Stimulated activated CD4-positive, alpha-beta T cell treated with anti-CD3 and anti-CD28 coated beads, Interleukin-1b, Interleukin-23, amount 100 ng/mL, for 1 hour (primary cell): ENCODE data around the gene PWWP2A.
"Not testable (repeated sequence)": the region's sequence is repeated elsewhere in the genome, so short reads cannot be mapped to it uniquely, and the experiment has no call there.

ENCODE experiments used
- DNase-seq, 2 donors: peaks; one replicate each; pipeline ENCODE4 v3.0.0-alpha.2; 2020; ENCODE audit warnings: low read depth in 2 of 2

Gene PWWP2A, protein sequence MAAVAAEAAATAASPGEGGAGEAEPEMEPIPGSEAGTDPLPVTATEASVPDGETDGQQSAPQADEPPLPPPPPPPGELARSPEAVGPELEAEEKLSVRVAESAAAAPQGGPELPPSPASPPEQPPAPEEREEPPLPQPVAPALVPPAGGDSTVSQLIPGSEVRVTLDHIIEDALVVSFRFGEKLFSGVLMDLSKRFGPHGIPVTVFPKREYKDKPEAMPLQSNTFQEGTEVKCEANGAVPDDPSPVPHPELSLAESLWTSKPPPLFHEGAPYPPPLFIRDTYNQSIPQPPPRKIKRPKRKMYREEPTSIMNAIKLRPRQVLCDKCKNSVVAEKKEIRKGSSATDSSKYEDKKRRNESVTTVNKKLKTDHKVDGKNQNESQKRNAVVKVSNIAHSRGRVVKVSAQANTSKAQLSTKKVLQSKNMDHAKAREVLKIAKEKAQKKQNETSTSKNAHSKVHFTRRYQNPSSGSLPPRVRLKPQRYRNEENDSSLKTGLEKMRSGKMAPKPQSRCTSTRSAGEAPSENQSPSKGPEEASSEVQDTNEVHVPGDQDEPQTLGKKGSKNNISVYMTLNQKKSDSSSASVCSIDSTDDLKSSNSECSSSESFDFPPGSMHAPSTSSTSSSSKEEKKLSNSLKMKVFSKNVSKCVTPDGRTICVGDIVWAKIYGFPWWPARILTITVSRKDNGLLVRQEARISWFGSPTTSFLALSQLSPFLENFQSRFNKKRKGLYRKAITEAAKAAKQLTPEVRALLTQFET

DNA sequence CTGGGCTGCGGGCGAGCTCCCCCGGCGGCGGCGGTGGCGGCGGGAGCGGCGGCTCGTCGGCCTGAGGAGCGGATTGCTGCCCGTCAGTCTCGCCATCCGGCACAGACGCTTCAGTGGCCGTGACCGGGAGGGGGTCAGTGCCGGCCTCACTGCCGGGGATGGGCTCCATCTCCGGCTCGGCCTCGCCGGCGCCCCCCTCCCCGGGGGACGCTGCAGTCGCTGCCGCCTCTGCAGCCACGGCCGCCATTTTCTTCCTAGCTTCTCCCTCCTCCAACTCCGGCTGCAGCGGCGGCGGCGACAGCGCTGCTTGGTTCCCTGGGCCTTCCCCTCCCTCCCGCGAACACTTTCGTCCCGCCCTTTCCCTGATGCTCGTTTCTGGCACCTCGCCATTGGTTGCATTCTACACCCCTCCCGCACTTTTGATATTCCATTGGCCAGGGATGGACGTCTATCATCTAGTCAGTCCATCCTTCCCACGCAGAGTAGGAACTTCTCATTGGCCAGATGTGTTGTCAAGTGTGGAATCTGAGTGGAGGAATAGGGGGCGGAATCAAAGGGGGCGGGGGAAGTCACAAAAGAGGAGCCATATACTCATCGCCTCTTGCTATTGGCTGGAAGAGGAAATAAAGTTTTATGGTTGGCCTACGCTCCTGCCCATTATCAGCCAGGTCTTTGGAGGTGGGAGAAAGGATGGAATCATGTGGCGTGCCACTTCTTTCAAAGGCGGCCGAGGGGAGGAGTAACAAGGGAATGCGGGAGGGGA lies at the start of gene PWWP2A:
Gene PWWP2A, minus strand, starts transcription at position 309 of the 763 bp plus-strand sequence. Its CDS starts 62 bp downstream, at position 247.
- peak; percentile 86 to 93 for DNase-seq

DNA sequence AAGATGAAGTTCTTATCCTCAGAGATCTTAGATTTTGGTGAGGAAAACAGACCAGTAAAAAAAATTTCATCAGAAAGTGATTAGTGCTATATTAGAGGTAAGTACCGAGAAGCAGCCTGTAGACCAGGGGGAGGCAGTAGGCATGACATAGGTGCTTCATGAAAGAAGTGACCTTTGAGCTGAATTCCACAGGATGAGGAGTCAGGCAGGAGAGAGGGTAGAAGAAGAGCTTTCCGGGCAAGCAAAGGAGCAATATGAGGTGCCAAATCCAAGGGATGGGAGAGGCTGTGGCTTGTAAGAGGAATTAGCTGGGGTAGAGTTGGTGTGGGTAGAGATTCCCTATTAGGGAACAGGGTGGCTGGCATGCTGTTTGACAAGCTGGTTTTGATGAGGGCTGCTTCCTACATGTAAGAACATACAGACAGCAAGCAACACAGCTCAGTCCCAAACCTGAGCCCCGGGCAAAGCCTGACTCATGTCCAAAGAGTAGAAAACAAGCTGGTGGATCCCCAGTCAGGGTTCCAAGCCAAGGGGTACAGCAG lies 48.4 kb upstream of the PWWP2A start:
- DNase-seq, result no peak

DNA sequence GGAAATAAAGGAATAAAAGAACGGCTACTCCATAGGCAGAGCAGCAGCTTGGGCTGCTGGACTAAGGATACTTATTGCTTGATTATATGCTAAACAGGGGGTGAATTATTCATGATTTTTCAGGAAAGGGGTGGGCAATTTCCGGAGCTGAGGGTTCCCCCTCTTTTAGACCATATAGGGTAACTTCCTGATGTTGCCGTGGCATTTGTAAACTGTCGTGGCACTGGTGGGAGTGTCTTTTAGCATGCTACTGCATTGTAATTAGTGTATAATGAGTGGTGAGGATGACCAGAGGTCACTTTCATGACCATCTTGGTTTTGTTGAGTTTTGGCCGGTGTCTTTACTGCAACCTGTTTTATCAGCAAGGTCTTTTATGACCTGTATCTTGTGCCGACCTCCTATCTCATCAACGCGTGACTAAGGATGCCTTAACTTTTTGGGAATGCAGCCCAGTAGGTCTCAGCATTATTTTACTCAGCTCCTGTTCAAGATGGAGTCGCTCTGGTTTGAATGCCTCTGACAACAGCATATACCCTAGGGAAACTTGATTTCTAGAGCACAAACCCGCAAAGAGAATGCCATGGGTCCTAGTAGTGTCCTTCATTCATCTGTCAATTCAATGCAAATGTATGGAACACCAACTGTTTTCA lies 47.8 kb upstream of the PWWP2A start:
- DNase-seq, result no peak

DNA sequence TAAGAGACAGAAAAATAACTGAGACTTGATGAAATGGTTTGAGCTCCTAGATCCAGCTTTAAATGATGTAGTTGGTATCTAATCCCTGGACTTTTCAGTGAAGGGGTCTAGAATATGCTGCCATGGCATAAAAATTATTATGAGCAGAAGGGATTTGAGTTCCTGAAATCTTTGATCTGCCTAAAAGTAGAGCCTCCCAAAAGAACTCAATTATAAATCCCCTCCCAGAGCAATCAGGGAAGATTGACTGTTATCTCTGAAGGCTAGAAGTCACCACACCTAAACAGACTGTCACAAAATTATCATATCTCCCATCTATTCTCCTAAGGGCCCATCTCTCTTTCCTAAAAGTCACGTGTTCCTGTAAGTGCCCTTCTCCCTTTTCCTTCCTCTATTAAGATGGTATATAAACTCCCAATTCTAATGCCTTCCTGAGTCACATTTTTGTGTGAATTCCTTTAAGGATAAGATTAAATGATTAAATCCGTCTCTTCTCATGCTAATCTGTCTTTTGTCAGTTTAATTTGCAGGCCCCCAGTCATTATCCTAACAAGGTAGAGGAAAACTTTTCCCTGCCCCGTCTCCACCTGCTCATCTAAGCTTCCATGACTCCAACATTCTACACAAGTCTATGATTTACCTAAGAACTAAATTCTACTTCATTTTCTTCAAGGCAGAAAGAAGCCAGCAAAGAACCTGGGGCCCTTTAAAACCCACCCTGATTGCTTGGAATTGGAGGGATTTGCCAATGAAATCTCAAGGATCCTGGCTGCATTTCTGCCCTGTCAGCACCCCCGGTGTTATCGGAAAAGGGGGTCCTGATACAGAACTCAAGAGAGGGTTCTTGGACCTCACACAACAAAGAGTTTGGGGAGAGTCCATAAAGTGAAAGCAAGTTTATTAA lies 47.1 kb upstream of the PWWP2A start:
- no peak for DNase-seq

DNA sequence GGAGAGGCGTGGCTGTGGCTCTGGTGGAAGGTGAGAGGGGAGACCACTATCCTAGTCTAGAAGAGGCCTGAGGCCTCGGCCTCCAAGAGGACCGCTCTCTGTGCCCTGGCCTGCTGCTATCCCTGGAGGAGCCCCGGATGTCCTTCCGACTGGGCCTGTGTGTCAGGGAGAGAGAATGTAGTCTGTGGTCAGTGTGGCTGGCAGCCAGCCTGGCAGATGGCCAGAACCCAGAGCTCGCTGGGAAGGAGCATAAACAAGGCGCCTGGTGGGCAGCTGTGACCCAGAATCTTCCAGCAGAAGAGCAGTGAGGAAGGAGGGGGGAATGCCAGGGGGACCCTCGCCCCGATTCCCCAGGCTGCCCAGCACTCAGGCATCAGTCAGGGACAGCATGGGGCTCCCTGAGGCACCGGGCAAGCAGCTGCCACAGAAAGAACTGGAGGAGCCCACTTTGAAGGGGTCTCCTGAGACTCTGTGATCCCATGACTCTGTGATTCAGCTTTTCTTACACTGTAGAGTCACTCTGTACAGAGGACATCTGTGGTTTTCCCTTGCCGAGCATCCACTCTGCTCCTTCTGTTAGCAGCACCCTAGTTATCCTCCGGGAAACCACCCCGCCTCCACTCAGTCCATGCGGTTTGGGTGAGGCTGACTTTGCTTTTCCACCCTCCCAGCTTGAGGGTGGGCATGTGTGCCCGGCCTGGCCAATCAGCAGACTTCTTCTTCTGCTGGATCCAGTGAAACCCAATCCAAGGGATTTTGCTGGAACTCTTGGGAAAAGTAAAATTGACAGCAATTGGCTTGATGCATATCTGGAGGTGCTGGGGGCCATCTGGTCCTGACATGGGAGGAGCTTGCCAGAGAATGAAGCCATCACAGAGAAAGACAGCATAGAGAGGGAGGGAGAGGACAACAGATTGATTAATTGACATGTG lies 46.2 kb upstream of the PWWP2A start:
- no peak for DNase-seq

DNA sequence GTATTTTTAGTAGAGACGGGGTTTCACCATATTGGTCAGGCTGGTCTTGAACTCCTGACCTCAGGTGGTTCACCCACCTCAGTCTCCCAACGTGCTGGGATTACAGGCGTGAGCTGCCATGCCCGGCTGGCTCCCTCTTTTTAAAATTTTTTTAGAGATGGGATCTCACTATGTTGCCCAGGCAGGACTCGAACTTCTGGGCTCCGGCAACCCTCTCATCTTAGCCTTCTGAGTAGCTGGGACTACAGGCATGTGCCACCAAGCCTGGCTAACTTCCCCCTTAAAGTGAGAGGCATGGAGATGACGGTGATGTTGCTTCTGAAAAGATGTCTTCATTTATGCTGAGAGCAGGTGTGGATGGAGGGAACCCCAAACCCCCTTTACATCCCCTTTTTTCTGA lies 43.7 kb upstream of the PWWP2A start:
- DNase-seq, result no peak

DNA sequence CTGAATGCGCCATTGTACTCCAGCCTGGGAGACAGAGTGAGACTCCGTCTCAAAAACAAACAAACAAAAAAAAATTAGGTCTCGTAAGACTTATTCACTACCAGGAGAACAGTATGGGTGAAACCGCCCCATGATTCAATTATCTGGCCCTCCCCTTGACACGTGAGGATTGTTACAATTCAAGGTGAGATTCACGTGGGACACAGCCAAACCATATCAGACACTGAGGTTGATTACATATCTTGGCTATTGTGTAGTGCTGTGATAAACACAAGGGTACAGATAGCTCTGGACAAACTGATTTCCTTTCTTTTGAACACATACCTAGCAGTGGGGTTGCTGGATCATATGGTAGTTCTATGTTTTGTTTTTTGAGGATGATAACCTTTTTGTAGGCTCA lies 42.4 kb upstream of the PWWP2A start:
- DNase-seq, result no peak

DNA sequence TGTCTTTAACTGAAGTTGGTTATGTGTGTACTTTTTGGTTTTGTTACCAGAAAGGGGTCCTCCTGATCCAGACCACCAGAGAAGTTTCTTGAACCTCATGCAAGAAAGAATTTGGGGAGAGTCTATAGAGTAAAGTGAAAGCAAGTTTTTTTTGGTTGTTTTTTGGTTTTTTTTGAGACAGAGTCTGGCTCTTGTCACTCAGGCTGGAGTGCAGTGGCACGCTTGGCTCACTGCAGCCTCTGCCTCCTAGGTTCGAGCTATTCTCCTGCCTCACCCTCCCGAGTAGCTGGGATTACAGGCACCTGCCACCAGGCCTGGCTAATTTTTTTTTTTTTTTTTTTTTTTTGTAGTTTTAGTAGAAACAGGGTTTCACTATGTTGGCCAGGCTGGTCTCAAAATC lies 41.6 kb upstream of the PWWP2A start:
- not testable (repeated sequence) for DNase-seq

DNA sequence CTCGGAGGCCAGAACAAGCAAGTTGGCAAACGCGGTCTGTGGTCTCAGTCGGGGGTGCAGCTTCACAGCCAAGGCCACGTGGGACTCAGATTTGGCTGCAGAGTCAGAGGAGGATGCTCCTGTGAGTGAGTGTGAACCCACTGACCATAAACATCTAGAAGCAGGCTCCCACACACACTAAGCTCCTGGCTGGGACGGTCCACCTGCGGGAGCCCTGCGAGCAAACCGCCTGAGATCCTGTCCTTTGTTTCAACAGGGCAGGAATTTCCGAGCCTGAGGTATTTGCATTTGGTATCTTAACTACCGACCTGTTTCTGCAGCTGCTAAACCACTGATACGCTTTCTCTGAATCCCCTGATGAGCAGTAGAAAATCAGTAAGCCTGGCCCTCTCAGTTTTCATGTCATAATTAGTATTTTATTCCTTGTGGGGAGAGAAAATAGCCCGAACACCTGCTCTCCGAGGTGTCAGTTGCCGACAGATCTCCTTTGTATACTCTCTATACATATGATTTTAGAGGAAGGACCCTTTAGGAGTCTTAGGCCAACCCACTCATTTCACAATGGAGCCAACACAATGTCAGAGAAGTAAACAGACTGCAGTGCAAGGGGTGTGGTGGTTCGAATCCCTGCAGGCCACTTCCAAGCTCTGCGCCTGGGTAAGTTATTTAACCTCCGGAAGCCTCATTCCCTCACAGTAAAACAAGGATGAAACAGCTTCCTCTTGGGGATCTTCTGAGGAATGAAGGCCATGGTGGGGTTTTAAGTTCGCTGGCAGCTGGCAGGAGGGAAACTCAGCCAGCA lies 40.9 kb upstream of the PWWP2A start:
- no peak for DNase-seq

DNA sequence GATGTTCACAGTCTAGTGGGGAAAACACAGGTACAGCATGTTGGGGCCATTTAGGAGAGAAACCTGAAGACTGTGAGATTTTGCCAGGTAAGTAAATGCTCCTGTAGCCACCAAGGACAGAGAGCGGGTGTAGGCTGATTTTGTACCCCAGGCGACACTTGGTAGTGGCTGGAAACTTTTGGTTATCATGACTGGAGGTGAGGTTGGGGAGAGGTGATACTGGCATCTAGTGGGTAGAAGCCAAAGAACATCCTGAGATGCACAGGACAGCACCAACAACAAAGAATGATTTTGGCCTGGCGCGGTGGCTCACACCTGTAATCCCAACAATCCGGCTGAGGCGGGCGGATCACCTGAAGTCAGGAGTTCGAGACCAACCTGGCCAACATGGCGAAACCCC lies 38.8 kb upstream of the PWWP2A start:
- DNase-seq, result no peak

DNA sequence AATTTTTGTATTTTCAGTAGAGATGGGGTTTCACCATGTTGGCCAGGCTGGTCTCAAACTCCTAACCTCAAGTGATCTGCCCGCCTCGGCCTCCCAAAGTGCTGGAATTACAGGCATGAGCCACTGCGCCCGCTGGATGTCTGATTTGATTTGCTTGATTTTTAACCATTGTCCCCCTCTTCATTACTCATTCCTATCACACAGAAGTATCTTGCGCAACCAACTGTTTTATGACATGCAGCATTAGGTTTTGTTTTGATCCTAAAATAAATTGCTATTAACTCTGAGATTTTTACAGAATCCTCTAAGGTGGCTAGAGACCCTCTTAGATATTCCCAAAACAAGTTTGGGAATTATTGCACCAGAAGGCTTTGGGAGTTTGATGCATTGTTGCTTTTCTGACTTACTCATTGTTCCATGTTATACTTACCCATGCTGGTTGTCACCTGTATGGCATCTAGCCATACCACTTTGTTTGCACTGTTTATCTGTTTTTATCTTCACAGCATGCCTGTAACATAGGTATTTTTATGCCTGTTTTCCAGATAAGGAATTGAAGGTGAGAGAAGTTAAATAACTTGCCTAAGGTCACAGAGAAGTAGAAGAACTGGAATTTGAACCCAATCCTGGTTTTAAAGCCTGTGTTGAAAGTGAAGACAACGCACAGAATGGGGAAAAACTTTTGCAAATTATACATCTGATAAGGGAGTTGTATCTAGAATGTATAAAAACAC lies 35.9 kb upstream of the PWWP2A start:
- DNase-seq, result no peak

DNA sequence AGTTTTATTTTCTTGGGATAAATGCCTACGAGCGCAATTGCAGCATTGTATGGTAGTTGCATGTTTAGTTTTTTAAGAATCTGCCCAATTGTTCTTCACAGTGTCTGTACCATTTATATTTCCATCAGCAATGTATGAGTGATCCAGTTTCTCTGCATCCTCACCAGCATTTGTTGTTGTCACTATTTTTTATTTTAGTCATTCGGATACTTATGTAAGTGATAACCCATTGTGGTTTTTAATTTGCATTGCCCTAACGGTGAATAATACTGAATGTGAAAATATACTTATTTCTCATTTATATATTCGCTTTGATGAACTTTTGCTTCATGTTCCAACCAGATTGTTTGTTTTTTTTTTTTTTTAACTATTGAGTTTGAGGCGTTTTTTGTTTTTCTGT lies 33.7 kb upstream of the PWWP2A start:
- no peak for DNase-seq

DNA sequence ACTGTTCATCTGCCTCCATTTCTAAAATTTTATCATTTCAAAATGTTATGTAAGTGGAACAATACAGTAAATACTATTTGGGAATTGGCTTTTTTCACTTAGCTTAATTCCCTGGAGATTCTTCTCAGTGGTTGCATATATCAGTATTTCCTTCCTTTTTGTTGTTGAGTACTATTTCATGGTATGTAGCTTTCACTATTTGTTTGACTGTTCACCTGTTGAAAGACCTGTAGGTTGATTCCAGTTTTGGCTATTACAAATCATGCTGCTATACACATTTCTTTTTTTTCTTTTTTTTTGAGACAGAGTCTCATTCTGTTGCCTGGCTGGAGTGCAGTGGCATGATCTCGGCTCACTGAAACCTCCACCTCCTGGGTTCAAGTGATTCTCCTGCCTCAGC lies 33.0 kb upstream of the PWWP2A start:
- no peak for DNase-seq

DNA sequence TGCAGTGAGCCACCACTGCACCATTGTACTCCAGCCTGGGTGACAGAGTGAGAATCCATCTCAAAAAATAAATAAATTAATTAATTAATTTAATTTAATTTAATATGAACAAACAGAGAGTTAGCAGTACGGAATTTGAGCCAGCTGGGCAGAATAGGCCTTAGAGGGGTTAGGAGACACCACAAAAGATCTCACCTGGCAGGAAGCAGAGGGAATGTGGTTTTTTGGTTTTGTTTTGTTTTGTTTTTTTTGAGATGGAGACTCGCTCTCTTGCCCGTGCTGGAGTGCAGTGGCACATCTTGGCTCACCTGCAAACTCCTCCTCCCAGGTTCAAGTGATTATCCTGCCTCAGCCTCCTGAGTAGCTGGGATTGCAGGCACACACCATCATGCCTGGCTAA lies 31.8 kb upstream of the PWWP2A start:
- no peak for DNase-seq

DNA sequence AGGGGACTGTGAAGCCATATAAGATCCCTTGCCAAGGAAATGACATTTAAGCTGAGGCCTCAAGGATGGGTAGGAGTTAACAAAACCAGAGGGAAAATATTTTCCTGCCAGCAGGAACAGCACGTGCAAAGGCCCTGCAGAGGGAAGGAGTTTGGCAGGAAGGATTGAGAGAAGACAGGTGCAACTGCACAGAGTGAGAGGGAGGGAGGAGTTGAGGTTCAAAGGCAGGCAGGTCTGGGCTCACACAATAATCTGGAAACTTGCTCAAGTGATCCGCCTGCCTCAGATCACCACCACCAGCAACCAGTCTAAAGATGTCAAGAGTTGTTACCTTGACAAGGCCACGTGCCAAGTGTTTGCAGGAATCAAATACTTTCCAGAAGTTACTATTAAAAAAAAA lies 31.1 kb upstream of the PWWP2A start:
- no peak for DNase-seq

DNA sequence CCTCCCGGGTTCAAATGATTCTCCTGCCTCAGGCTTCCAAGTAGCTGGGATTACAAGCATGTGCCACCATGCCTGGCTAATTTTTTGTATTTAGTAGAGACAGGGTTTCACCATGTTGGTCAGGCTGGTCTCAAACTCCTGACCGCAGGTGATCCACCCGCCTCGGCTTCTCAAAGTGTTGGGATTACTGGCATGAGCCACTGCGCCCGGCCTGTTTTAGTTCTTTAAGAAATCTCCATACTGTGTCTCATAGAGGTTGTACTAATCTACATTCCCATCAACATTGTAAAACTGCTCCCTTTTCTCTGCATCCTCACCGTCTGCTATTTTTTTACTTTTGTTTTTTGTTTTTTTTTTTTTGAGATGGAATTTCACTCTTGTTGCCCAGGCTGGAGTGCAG lies 25.2 kb upstream of the PWWP2A start:
- not testable (repeated sequence) for DNase-seq

DNA sequence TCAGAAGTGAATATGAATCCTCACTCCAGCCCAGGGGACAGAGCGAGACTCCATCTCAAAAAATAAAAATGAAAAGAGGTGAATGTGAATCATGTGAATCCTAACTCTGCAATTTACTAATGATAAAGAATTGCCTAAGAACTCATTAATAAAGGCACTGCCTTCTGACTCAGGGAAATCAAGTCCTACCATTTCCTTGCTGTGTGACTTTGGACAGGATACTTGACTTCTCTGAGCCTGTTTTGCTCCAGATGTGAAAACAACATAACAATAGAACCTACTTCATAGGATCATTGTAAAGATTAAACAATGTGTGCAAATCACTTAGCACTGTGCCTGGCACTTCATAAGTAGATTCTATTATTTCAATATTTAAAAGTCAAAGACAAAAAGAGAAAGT lies 15.1 kb upstream of the PWWP2A start:
- no peak for DNase-seq

DNA sequence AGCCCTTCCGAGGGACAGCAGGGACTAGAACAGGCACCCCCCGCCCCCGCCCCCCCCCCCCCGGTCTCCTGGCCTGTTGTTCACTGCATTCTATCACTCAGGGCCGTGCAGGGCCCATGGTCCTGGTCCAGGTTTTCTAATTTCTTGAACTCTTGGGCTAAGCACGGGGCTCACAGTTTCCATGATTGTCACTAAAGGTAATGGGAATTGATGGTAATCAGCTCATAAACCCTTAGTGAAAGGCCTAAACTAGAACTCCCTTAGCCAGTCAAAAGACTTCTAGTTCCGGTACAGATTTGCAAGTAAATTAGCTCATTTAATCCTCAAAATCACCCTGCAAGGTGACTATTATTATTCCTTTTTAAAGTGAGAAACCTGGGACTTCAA lies 14.7 kb upstream of the PWWP2A start:
- no peak for DNase-seq
